22Rv1 (cell line): ENCODE results near the gene ENTPD8.
"Not testable (repeated sequence)": the region's sequence is repeated elsewhere in the genome, so short reads cannot be mapped to it uniquely, and the experiment has no call there.

ENCODE experiments used
- H3K27ac ChIP-seq: fragments of 450-650 bp; 2 replicates; pipeline ENCODE4 v1.5.1; 2017
- ZFX ChIP-seq: fragments of 450-650 bp; IDR thresholded peaks from 2 replicates; pipeline ENCODE4 v1.6.1; 2017; ENCODE audit warnings: antibody characterized with exemption, borderline replicate concordance
- TF ChIP-seq, protein P1 (sequence below): fragments of 450-650 bp; IDR thresholded peaks from 2 replicates; pipeline ENCODE4 v1.5.1; 2017; ENCODE audit warnings: mild to moderate bottlenecking

The ENTPD8 gene

DNA sequence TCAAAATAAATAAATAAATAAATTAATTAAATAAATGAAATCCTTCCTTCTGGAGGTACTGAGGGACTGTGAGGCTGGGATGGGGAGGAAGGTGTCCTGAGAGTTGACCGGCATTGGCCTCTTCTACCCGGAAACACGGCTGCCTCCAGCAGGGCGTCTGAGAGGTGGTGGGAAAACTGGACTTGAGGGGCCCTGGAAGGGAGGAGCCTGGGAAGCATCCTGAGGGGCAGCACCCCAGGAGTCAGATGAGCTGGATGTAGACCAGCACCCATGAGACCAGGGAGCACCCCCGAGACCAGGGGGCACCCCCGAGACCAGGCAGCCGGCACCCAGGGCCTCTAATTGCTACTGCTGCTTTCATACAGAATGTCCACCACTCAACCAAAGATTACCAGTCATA, 26.7 kb upstream of the ENTPD8 start:
- TF ChIP-seq, protein P1, sequence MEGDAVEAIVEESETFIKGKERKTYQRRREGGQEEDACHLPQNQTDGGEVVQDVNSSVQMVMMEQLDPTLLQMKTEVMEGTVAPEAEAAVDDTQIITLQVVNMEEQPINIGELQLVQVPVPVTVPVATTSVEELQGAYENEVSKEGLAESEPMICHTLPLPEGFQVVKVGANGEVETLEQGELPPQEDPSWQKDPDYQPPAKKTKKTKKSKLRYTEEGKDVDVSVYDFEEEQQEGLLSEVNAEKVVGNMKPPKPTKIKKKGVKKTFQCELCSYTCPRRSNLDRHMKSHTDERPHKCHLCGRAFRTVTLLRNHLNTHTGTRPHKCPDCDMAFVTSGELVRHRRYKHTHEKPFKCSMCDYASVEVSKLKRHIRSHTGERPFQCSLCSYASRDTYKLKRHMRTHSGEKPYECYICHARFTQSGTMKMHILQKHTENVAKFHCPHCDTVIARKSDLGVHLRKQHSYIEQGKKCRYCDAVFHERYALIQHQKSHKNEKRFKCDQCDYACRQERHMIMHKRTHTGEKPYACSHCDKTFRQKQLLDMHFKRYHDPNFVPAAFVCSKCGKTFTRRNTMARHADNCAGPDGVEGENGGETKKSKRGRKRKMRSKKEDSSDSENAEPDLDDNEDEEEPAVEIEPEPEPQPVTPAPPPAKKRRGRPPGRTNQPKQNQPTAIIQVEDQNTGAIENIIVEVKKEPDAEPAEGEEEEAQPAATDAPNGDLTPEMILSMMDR = no peak
- TF ChIP-seq ZFX = no peak
- no peak overlapping the region for H3K27ac ChIP-seq

DNA sequence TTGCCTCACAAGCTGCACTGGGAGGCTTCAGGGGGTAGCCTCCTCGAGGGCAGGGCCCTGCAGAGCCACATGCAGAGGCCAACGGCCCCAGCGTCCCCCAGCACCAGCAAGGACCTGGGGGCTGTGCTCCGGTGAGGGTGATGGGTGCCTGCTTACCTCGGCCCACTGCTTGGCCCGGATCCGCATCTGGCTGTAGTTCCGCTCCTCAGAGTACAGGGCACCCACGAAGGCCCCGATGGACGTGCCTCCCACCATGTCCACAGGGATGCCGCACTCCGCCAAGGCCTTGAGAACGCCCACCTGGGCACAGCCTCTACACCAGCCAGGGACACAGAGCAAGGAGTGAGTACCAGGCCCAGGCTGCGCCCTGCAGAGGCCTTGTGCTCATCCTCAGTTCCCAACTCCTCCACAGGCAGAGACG, 26.0 kb upstream of the ENTPD8 start:
- TF ChIP-seq ZFX = no peak
- TF ChIP-seq, protein P1 = no peak

DNA sequence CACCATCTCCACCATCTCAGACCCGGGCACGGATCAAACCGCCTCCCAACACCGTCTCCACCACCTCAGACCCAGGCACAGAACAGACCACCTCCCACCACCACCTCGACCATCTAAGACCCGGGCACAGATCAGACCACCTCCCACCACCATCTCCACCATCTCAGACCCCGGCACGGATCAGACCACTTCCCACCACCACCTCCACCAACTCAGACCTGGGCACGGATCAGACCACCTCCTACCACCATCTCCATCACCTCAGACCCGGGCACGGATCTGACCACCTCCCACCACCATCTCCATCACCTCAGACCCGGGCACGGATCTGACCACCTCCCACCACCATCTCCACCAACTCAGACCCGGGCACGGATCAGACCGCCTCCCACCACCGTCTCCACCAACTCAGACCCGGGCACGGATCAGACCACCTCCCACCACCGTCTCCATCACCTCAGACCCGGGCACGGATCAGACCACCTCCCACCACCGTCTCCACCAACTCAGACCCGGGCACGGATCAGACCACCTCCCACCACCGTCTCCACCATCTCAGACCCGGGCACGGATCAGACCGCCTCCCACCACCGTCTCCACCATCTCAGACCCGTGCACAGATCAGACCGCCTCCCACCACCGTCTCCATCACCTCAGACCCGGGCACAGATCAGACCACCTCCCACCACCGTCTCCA, 25.4 kb upstream of the ENTPD8 start:
- not testable (repeated sequence) for H3K27ac ChIP-seq

More for the DNA sequence above, 26.0 kb upstream of the ENTPD8 start:
- H3K27ac ChIP-seq = no peak overlapping the region

DNA sequence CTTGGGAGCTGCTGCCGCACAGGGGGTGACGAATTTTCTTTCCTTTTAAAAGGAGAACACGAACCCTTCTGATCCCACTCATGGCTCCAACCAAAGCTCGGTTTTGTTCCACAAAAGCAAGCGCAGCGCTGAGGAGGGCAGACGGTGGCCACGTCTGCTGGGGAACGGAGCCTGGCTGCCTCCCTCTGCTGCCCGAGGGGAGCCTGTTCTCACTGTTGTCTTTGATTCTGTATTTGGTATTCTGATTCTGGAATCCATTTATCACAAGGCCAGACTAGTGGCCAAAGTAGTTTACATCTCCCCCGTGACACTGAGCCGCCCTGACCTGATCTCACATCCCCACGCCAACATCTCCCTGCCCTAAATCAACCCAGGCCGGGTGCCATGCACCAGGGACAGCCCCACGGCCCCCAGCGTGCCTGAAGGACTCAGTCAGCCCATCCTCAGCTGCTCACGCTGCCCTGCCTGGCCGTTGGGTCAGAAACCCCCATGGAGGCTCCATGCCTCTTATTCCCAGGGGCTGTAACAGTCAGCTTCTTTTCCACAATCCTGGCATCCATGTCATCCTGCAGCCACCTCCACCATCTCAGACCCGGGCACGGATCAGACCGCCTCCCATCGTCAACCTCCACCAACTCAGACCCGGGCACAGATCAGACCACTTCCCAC, 24.7 kb upstream of the ENTPD8 start:
- no peak overlapping the region for H3K27ac ChIP-seq
- TF ChIP-seq ZFX = no peak
- TF ChIP-seq, protein P1 = no peak

DNA sequence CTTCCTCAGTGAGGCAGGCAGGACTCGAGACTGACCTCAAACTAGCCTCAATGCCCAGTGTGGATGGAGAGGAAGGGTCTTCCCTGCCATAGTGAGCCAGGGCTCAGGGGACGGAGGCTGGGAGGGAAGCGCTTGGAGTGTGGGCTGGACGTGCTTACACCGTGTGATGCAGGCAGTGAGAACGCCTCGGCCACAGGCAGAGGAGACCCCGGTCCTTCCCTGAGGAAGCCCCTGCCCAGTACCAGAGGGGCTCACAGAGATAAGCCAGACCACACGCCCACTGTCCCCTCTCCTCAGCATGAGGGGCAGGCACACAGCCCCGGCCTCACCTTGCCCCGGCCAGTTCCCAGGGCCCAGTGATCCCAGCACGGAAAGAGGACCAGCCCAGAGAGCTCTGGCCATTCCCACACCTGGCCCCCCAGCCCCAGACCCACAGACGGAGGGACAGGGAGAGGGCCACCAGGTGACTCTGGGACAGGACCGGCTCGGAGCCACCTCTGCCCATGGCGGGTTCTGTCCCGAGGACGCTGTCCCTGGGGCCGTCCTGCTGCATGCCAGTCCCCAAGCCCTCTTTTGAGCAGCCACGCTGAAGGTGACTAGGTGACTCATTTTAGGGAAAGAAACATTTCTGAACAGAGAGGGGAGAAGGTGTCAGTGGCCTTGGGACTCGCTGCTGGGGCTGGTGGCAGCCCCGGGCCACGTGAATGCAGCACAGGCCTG, 24.0 kb upstream of the ENTPD8 start:
- H3K27ac ChIP-seq = no peak overlapping the region

DNA sequence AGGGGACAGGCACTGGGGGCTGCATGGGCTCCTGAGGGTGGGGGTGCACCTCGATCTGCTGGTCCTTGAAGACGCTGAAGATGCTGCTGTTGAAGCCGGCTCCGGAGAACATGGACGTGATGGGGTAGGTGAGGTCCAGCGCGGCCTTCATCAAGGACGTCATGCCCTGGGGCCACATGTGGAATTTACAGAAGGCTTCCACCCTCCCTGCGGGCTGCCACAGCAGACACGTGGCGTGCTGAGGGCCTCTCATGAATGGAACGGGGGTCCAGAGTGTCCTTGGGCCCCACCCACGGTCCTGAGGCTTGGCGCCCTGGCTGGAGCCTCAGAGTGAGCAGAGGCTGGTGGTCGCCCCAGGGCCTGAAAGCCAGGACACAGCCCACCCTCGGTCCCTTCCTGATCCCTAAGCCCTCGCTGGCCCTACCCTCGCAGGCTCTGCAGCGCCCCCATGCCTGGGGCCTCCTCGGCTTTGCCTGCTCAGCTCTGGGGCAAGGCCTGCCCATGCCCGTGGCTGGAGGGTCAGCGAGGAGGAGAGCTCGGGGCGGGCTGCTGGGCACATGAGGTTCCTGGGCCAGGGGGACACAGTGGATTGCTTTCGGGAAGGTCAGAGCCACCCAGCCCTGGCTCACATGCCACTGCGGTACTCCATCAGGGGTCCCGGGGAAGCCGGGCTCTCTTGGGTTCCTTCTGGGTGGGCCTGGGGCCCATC, 23.3 kb upstream of the ENTPD8 start:
- no peak overlapping the region for H3K27ac ChIP-seq
- TF ChIP-seq, protein P1 = no peak
- no peak for TF ChIP-seq ZFX

More for the DNA sequence above, 24.0 kb upstream of the ENTPD8 start:
- TF ChIP-seq, protein P1 = no peak
- no peak for TF ChIP-seq ZFX

DNA sequence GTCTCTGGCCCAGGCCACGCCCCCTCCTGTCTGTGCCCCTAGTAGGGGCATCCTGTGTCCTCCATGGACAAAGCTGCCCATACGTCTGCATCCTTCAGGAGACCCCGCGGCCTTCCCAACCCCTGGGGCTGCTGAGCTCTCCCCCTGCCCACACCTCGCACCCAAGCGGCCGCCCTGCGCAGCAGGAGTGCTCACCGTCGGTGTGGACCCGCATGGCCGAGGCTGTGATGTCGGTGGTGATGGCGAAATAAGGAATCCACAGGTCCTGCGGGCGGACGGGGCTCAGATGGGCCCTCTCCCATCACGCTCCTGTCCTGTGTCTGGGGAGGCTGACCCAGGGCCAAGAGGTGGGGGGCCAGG, 22.8 kb upstream of the ENTPD8 start:
- no peak for TF ChIP-seq ZFX
- TF ChIP-seq, protein P1 = no peak
- no peak overlapping the region for H3K27ac ChIP-seq
